ENCODE measurements around the gene RAB3C.

The RAB3C gene

DNA sequence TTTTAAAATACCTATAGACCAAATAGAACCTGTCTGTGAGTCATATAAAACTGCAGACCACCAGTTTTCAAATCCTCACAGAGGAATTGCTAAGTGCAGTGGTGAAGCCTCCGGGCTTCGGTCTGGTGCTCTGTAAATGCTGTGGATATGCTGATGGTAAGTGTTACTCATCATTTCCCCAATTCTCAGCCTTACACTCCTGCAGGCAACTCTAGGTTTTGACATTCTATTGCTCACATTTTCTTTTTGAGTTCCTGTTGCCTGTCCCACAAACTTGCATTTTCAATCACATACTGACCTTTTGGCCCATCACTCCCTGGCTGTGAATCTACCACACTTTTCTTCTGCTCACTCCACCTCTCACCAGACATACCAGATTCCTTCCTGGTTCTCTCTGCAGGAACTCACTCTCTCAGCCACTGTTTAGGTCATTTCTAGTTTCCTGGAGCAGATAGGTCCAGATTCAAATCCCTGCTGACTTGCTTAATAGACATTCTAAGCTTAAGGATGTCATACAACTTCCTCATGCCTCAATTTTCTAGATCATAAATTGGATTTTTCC, 192.9 kb downstream of the RAB3C start:
- no peak for ATAC-seq
- TF ChIP-seq RARB (CRISPR knock-in tag; IDR thresholded peaks at IDR 0.05) (no peak), ZNF565 (CRISPR knock-in tag; conservative IDR thresholded peaks at IDR 0.05; ENCODE audit: low read depth) (no peak), OSR1 (CRISPR knock-in tag; IDR thresholded peaks at IDR 0.05) (no peak), ISL1 (CRISPR knock-in tag; IDR thresholded peaks at IDR 0.05) (no peak), BACH2 (CRISPR knock-in tag; IDR thresholded peaks at IDR 0.05; ENCODE audit: borderline replicate concordance) (no peak), ZNF70 (CRISPR knock-in tag; IDR thresholded peaks at IDR 0.05) (no peak), SNAI2 (CRISPR knock-in tag; IDR thresholded peaks at IDR 0.05) (no peak), ARNTL (CRISPR knock-in tag; IDR thresholded peaks at IDR 0.05; ENCODE audit: borderline replicate concordance, low read depth) (no peak), ESRRG (CRISPR knock-in tag; IDR thresholded peaks at IDR 0.05) (no peak), CSDC2 (CRISPR knock-in tag; IDR thresholded peaks at IDR 0.05) (no peak)
- TF ChIP-seq, protein P1, sequence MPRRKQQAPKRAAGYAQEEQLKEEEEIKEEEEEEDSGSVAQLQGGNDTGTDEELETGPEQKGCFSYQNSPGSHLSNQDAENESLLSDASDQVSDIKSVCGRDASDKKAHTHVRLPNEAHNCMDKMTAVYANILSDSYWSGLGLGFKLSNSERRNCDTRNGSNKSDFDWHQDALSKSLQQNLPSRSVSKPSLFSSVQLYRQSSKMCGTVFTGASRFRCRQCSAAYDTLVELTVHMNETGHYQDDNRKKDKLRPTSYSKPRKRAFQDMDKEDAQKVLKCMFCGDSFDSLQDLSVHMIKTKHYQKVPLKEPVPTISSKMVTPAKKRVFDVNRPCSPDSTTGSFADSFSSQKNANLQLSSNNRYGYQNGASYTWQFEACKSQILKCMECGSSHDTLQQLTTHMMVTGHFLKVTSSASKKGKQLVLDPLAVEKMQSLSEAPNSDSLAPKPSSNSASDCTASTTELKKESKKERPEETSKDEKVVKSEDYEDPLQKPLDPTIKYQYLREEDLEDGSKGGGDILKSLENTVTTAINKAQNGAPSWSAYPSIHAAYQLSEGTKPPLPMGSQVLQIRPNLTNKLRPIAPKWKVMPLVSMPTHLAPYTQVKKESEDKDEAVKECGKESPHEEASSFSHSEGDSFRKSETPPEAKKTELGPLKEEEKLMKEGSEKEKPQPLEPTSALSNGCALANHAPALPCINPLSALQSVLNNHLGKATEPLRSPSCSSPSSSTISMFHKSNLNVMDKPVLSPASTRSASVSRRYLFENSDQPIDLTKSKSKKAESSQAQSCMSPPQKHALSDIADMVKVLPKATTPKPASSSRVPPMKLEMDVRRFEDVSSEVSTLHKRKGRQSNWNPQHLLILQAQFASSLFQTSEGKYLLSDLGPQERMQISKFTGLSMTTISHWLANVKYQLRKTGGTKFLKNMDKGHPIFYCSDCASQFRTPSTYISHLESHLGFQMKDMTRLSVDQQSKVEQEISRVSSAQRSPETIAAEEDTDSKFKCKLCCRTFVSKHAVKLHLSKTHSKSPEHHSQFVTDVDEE (CRISPR knock-in tag; IDR thresholded peaks at IDR 0.05) = no peak
- TF ChIP-seq, protein P2, sequence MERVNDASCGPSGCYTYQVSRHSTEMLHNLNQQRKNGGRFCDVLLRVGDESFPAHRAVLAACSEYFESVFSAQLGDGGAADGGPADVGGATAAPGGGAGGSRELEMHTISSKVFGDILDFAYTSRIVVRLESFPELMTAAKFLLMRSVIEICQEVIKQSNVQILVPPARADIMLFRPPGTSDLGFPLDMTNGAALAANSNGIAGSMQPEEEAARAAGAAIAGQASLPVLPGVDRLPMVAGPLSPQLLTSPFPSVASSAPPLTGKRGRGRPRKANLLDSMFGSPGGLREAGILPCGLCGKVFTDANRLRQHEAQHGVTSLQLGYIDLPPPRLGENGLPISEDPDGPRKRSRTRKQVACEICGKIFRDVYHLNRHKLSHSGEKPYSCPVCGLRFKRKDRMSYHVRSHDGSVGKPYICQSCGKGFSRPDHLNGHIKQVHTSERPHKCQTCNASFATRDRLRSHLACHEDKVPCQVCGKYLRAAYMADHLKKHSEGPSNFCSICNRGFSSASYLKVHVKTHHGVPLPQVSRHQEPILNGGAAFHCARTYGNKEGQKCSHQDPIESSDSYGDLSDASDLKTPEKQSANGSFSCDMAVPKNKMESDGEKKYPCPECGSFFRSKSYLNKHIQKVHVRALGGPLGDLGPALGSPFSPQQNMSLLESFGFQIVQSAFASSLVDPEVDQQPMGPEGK (CRISPR knock-in tag; IDR thresholded peaks at IDR 0.05; ENCODE audit: borderline replicate concordance) = no peak
- TF ChIP-seq, protein P3, sequence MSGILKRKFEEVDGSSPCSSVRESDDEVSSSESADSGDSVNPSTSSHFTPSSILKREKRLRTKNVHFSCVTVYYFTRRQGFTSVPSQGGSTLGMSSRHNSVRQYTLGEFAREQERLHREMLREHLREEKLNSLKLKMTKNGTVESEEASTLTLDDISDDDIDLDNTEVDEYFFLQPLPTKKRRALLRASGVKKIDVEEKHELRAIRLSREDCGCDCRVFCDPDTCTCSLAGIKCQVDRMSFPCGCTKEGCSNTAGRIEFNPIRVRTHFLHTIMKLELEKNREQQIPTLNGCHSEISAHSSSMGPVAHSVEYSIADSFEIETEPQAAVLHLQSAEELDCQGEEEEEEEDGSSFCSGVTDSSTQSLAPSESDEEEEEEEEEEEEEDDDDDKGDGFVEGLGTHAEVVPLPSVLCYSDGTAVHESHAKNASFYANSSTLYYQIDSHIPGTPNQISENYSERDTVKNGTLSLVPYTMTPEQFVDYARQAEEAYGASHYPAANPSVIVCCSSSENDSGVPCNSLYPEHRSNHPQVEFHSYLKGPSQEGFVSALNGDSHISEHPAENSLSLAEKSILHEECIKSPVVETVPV (CRISPR knock-in tag; IDR thresholded peaks at IDR 0.05) = no peak

DNA sequence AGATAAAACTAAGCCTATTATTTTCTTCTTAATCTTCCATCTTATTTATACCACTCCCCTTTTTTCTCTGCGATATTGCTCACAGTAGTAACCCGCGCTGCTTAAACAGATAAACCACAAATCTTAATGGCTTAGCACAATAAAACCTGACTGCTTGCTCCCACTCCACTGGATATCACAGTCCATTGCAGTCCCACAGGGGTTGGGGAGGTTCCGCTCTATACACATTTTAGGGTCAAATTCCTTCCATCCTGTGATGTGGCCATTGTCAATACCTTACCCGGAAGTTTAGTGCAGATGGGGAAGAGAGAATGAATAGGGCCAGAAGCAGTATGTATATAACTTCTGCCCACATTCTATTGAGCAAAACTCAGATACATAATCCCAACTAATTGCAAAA, 193.7 kb downstream of the RAB3C start:
- ATAC-seq = no peak
- TF ChIP-seq ISL1 (CRISPR knock-in tag; IDR thresholded peaks at IDR 0.05) = no peak
- TF ChIP-seq ZNF70 (CRISPR knock-in tag; IDR thresholded peaks at IDR 0.05) = no peak
- TF ChIP-seq ZFP30 (CRISPR knock-in tag; IDR thresholded peaks at IDR 0.05) = no peak
- TF ChIP-seq, protein P3 (CRISPR knock-in tag; IDR thresholded peaks at IDR 0.05) = no peak

DNA sequence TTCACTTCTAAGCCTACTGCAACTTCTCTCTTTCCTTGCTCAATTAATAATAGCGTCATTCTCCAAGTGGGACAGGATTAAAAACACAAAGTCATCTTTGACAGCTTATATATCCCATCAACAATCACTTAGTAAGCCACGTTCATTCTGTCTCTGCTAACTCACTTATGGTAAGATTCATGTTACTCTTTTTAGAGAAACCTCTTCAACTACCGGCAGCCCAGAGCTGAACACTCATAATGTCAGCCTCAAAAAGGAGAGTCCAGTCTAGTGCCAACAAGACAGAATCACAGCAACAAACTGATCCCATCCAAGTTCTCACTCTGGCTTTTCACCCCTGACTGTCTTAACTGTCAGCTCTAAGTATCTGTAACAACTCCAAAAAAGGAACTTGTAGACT, 196.0 kb downstream of the RAB3C start:
- no peak for TF ChIP-seq OSR1 (CRISPR knock-in tag; IDR thresholded peaks at IDR 0.05)
- ATAC-seq = no peak

DNA sequence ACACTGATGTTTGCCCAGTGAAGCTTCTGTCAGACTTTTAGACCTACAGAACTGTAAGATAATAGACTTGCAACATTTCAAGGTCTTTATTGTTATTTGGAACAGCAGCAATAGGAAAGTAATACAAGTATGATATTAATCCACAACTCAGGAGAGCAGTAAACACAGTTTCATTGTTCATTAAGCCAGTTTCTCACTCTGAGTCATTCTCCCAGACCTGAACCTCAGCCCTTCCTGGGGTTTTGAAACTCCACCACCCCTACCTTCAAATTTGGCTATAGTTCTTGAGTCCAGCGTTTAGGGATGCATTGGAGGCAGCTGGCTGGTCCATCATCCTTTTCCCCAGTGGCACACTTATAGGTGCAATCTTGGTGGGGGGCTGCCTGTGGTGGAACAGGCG, 203.2 kb downstream of the RAB3C start:
- ATAC-seq = no peak
- TF ChIP-seq PPARA (CRISPR knock-in tag; IDR thresholded peaks at IDR 0.05; ENCODE audit: borderline replicate concordance) (no peak), ZFP30 (CRISPR knock-in tag; IDR thresholded peaks at IDR 0.05) (no peak), ZNF70 (CRISPR knock-in tag; IDR thresholded peaks at IDR 0.05) (no peak), RARB (CRISPR knock-in tag; IDR thresholded peaks at IDR 0.05) (no peak), ZC3H10 (CRISPR knock-in tag; IDR thresholded peaks at IDR 0.05) (no peak), CSDC2 (CRISPR knock-in tag; IDR thresholded peaks at IDR 0.05) (no peak), ZNF8 (CRISPR knock-in tag; IDR thresholded peaks at IDR 0.05) (no peak), ARNTL (CRISPR knock-in tag; IDR thresholded peaks at IDR 0.05; ENCODE audit: borderline replicate concordance, low read depth) (no peak), GLIS3 (CRISPR knock-in tag; IDR thresholded peaks at IDR 0.05) (no peak), TCF4 (CRISPR knock-in tag; IDR thresholded peaks at IDR 0.05; ENCODE audit: borderline replicate concordance) (no peak), ESRRG (CRISPR knock-in tag; IDR thresholded peaks at IDR 0.05) (no peak), SNAI2 (CRISPR knock-in tag; IDR thresholded peaks at IDR 0.05) (no peak)
- TF ChIP-seq, protein P1 (CRISPR knock-in tag; IDR thresholded peaks at IDR 0.05) = no peak
- TF ChIP-seq, protein P2 (CRISPR knock-in tag; IDR thresholded peaks at IDR 0.05; ENCODE audit: borderline replicate concordance) = no peak
- TF ChIP-seq, protein P4, sequence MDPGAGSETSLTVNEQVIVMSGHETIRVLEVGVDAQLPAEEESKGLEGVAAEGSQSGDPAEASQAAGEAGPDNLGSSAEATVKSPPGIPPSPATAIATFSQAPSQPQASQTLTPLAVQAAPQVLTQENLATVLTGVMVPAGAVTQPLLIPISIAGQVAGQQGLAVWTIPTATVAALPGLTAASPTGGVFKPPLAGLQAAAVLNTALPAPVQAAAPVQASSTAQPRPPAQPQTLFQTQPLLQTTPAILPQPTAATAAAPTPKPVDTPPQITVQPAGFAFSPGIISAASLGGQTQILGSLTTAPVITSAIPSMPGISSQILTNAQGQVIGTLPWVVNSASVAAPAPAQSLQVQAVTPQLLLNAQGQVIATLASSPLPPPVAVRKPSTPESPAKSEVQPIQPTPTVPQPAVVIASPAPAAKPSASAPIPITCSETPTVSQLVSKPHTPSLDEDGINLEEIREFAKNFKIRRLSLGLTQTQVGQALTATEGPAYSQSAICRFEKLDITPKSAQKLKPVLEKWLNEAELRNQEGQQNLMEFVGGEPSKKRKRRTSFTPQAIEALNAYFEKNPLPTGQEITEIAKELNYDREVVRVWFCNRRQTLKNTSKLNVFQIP (CRISPR knock-in tag; IDR thresholded peaks at IDR 0.05; ENCODE audit: borderline replicate concordance, low read depth) = no peak

Data from SK-N-SH treated with all-trans-retinoic acid at 6 μM for 48 hours (cell line).